Measurements from ENCODE around the gene CFAP58.
A peak's percentile ranks its signal among the peaks of the same experiment; 100 is the strongest.

DNA sequence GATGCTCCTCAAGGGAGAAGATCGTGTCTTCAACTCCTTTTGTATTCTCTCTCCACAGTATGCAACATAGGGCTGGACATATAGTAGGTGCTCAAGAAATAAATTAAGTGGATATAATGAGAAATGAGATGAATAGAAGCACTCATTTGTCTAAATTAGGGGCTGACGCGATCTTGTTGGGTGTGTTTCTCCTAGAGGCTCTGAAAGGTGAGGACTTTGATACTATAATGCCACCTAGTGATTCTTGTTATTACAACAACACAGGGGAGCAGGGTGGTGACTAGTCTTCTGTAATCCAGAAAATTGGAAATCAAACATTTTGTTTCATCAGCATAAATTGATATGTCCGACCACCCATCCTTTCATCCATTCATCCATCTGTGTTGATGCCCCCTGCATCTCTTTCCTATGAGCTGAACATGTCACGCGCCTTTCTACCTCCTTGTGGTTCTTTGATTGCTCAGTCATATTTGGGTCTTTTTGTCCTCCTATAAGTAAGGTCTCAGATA is 3.5 kb upstream of the CFAP58 start:
- TF ChIP-seq, protein P1, sequence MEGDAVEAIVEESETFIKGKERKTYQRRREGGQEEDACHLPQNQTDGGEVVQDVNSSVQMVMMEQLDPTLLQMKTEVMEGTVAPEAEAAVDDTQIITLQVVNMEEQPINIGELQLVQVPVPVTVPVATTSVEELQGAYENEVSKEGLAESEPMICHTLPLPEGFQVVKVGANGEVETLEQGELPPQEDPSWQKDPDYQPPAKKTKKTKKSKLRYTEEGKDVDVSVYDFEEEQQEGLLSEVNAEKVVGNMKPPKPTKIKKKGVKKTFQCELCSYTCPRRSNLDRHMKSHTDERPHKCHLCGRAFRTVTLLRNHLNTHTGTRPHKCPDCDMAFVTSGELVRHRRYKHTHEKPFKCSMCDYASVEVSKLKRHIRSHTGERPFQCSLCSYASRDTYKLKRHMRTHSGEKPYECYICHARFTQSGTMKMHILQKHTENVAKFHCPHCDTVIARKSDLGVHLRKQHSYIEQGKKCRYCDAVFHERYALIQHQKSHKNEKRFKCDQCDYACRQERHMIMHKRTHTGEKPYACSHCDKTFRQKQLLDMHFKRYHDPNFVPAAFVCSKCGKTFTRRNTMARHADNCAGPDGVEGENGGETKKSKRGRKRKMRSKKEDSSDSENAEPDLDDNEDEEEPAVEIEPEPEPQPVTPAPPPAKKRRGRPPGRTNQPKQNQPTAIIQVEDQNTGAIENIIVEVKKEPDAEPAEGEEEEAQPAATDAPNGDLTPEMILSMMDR (IDR thresholded peaks at IDR 0.05), result peak; percentile 51 to 90 (median 65)
- no peak for TF ChIP-seq POLR2A (IDR thresholded peaks at IDR 0.05)
